NB4 (cell line): ENCODE measurements around the gene THG1L.

Experiments
- POLR2A ChIP-seq: IDR thresholded peaks from 2 replicates; pipeline ENCODE4 v1.6.1; 2011; ENCODE audit warnings: mild to moderate bottlenecking; ENCODE audit not compliant: insufficient read length; ENCODE audit errors: extremely low read depth
- TF ChIP-seq, protein P1 (sequence below): IDR thresholded peaks from one replicate; pipeline ENCODE4 v1.5.1; 2012; ENCODE audit warnings: low read depth, low read length

DNA sequence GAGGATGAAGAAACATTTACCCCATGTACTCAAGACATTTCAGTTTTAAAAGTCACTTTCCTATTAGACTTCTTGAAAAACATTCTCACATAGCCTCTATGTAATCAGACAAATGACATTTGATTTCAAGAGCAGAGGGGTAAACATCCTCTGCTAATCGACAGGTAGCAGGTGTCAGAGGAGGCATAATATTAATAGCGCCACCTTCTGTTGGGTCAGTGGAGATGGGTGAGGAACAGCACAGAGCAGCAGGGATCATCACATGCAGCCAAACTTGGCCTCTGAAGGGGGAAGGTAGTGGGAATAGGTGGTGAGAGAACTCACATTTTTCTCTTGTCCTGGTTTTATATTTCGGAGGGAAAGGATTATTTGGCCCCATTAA, 9.0 kb downstream of the THG1L start:
- TF ChIP-seq, protein P1, sequence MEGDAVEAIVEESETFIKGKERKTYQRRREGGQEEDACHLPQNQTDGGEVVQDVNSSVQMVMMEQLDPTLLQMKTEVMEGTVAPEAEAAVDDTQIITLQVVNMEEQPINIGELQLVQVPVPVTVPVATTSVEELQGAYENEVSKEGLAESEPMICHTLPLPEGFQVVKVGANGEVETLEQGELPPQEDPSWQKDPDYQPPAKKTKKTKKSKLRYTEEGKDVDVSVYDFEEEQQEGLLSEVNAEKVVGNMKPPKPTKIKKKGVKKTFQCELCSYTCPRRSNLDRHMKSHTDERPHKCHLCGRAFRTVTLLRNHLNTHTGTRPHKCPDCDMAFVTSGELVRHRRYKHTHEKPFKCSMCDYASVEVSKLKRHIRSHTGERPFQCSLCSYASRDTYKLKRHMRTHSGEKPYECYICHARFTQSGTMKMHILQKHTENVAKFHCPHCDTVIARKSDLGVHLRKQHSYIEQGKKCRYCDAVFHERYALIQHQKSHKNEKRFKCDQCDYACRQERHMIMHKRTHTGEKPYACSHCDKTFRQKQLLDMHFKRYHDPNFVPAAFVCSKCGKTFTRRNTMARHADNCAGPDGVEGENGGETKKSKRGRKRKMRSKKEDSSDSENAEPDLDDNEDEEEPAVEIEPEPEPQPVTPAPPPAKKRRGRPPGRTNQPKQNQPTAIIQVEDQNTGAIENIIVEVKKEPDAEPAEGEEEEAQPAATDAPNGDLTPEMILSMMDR = peak; percentile 39
- TF ChIP-seq POLR2A = no peak
